Kasumi-1 (cell line): ENCODE results near the gene TRAF3.

Source experiments
- DNase-seq, 2 experiments: peaks; one replicate each; lab custom pipeline; 2025; lab: John Stamatoyannopoulos, UW

The TRAF3 gene

GRCh38 chr14:102955636-102956408 lies 178.6 kb downstream of the TRAF3 start:
- DNase-seq: no peak

DNA sequence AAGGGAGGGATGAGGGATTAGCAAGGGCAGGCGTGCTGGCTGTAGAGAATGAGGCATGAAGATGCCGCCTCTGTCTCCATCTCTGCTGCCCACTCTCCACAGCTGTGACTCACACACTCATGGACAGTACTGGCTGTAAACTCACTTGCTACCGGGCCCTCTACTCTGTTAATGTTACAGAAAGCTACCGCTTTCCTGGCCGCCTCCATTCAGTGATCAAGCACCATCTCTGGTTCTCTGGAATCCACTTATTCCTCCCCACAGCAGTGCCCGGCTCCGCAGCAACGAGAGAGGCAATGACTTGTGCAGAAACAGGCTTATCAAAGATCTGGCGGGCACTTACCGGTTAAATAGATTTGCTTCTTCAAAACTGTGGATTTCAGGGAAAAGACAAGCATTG lies 180.0 kb downstream of the TRAF3 start:
- no peak for DNase-seq

DNA sequence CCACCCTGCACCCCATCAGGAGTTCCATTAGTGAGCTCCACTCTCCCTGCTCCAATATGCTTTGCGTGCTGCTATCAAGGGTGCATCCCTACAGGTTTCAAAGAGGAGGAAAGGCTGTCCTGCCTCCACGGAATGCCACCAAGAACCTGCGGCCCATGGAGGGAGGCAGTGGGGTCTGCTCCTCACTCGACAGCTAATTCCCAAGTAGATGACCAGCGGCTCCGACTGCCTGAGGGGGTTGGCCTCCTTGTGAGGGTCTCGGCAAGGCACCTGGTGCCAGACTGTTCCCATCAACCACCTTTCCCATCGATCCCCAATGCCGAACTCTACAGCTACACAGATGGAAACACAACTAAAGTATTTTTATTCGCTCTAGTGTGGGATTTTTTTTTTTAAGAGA lies 181.2 kb downstream of the TRAF3 start:
- DNase-seq: no peak
